SU-DHL-6 (cell line): ENCODE measurements around the gene TBC1D22A.

Experiments used
- EZH2phosphoT487 ChIP-seq: fragments of 200-600 bp; sonication (generic), shearing (Covaris generic); conservative IDR thresholded peaks from 2 replicates; pipeline ENCODE4 v1.6.1; 2018; ENCODE audit warnings: mild to moderate bottlenecking, antibody characterized with exemption, low read length, moderate library complexity, mixed read lengths
- TF ChIP-seq, protein P1 (sequence below): fragments of 200-600 bp; sonication (generic); IDR thresholded peaks from one replicate; pipeline ENCODE4 v1.5.1; 2017; ENCODE audit warnings: antibody characterized with exemption, mild to moderate bottlenecking, low read length, moderate library complexity; ENCODE audit not compliant: insufficient read depth, poor library complexity, severe bottlenecking

DNA sequence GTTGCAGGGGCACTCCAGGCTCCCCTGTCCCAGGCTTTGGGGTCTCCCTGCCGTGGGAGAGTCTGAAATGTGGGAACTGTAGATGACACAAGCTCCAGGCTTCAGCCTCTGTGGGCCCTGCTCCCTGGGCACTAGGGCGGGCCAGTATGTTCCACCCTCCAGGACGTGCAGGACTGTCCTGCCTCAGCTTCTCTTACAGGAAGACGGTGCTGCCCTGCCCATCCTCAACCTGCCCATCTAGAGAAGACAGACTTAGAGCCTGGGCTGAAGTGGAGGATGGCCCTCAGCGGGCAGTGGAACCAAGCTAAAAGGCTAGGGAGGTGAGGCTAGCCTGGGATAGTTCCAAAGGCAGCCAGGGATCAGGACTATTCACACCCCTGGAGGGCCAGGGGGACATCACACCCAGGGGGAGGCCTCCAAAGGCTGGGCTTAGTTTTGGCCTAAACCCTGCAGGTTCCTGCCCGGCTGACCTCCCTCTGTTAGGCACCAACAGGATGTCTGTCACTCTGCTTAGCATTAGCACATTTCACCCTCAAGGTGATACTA is 20.4 kb upstream of the TBC1D22A start:
- TF ChIP-seq, protein P1, sequence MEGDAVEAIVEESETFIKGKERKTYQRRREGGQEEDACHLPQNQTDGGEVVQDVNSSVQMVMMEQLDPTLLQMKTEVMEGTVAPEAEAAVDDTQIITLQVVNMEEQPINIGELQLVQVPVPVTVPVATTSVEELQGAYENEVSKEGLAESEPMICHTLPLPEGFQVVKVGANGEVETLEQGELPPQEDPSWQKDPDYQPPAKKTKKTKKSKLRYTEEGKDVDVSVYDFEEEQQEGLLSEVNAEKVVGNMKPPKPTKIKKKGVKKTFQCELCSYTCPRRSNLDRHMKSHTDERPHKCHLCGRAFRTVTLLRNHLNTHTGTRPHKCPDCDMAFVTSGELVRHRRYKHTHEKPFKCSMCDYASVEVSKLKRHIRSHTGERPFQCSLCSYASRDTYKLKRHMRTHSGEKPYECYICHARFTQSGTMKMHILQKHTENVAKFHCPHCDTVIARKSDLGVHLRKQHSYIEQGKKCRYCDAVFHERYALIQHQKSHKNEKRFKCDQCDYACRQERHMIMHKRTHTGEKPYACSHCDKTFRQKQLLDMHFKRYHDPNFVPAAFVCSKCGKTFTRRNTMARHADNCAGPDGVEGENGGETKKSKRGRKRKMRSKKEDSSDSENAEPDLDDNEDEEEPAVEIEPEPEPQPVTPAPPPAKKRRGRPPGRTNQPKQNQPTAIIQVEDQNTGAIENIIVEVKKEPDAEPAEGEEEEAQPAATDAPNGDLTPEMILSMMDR, result no peak
- TF ChIP-seq EZH2phosphoT487, result no peak
